ENCODE data around the gene ATXN10. TPM values are rescaled to one million over a fixed set of nuclear protein-coding genes. Genes with fewer than 3 reads are reported as not detected.

Gene ATXN10
- total RNA-seq, 2 experiments from 2014 or later: 43.8 to 48.0 TPM

DNA sequence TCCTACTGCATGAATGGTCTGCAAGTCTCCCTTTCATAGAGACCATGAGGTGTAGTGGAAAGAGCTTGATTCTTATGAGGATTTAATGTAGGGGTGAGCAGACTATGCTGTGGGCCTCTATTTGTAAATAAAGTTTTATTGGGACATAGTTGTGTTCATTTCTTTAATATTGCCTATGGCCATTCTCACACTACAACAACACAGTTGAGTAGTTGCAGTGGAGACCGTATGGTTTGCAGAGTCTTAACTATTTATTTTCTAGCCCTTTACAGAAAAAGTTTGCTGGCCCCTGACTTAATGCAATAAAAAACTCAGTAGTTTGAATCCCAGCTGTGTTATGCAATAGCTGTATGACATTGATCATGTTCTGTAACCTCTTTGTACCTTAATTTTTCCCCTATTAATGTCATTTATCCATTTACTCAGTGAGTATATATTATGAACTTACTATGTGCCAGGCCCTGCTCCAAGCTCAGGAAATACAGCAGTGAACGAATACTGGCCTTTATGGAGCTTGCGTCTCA lies 106.3 kb downstream of the ATXN10 start:
- POLR2A ChIA-PET: no interaction called here
- H3K4me3 Mint-ChIP-seq: no peak overlapping the region
- Histone ChIP-seq H3K36me3 (ENCODE audit: insufficient read depth, low read length) (no peaks in the 10 kb centered on the region), H3K27ac (ENCODE audit: low read depth in 1 of 2, low read length in 2 of 2) (no peak overlapping the region), H3K27me3 (ENCODE audit: control insufficient read depth in 1 of 2, insufficient read depth in 2 of 2, low read length in 2 of 2) (no peaks in the 10 kb centered on the region), H3K4me3 (ENCODE audit: low read length) (no peak overlapping the region), H3K4me1 (ENCODE audit: insufficient read depth, low read length) (no peaks in the 10 kb centered on the region), H3K9me3 (ENCODE audit: control insufficient read depth in 1 of 2, insufficient read depth in 1 of 2, low read length in 2 of 2) (no peaks in the 10 kb centered on the region)
- no peaks in the 10 kb centered on the region for H3K27me3 Mint-ChIP-seq
- TF ChIP-seq, protein P1, sequence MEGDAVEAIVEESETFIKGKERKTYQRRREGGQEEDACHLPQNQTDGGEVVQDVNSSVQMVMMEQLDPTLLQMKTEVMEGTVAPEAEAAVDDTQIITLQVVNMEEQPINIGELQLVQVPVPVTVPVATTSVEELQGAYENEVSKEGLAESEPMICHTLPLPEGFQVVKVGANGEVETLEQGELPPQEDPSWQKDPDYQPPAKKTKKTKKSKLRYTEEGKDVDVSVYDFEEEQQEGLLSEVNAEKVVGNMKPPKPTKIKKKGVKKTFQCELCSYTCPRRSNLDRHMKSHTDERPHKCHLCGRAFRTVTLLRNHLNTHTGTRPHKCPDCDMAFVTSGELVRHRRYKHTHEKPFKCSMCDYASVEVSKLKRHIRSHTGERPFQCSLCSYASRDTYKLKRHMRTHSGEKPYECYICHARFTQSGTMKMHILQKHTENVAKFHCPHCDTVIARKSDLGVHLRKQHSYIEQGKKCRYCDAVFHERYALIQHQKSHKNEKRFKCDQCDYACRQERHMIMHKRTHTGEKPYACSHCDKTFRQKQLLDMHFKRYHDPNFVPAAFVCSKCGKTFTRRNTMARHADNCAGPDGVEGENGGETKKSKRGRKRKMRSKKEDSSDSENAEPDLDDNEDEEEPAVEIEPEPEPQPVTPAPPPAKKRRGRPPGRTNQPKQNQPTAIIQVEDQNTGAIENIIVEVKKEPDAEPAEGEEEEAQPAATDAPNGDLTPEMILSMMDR (IDR thresholded peaks at IDR 0.05): no peak
- no peak overlapping the region for H3K27ac Mint-ChIP-seq
- peaks cover 6% of the 10 kb centered on the region for H3K4me1 Mint-ChIP-seq (ENCODE audit: low read depth)
- CTCF ChIA-PET: no interaction called here
- H3K36me3 Mint-ChIP-seq (ENCODE audit: low read depth): peaks cover 41% of the 10 kb centered on the region
- H3K9me3 Mint-ChIP-seq: no peaks in the 10 kb centered on the region
- intact Hi-C loops (cut with DNase I, micrococcal nuclease): no loop called here
- DNase-seq: no peak
- no peak for ATAC-seq (ENCODE audit: poor library complexity)

DNA sequence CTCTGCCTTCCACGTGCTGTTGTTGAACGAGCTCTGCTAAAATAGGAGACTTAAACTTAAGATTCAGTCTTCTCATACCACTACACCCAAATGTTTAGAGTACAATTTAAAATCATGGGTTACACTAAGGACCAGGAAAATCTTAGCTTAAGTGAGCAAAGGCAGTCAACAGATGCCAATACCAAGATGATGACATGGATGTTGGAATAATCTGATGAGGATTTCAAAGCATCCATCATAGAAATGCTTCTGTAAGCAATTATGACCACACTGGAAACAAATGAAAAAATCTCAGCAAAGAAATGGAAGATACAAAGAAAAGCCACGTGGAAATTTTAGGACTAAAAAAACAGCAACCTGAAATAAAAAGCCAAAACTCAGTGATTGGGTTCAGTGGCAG lies 109.8 kb downstream of the ATXN10 start:
- Histone ChIP-seq H3K27ac (ENCODE audit: low read depth in 1 of 2, low read length in 2 of 2) (no peak overlapping the region), H3K4me3 (ENCODE audit: low read length) (no peak overlapping the region), H3K9me3 (ENCODE audit: control insufficient read depth in 1 of 2, insufficient read depth in 1 of 2, low read length in 2 of 2) (no peaks in the 10 kb centered on the region), H3K36me3 (ENCODE audit: insufficient read depth, low read length) (no peaks in the 10 kb centered on the region), H3K27me3 (ENCODE audit: control insufficient read depth in 1 of 2, insufficient read depth in 2 of 2, low read length in 2 of 2) (no peaks in the 10 kb centered on the region), H3K4me1 (ENCODE audit: insufficient read depth, low read length) (no peaks in the 10 kb centered on the region)
- intact Hi-C loops (cut with DNase I, micrococcal nuclease): no loop called here
- TF ChIP-seq, protein P1 (IDR thresholded peaks at IDR 0.05): no peak
- no peaks in the 10 kb centered on the region for H3K9me3 Mint-ChIP-seq
- no peaks in the 10 kb centered on the region for H3K27me3 Mint-ChIP-seq
- ATAC-seq (ENCODE audit: poor library complexity) (no peak), DNase-seq (no peak)
- peaks cover 45% of the 10 kb centered on the region for H3K36me3 Mint-ChIP-seq (ENCODE audit: low read depth)
- no peak overlapping the region for H3K4me3 Mint-ChIP-seq
- peaks cover 6% of the 10 kb centered on the region for H3K4me1 Mint-ChIP-seq (ENCODE audit: low read depth)
- CTCF ChIA-PET: no interaction called here
- POLR2A ChIA-PET: no interaction called here
- H3K27ac Mint-ChIP-seq: no peak overlapping the region

DNA sequence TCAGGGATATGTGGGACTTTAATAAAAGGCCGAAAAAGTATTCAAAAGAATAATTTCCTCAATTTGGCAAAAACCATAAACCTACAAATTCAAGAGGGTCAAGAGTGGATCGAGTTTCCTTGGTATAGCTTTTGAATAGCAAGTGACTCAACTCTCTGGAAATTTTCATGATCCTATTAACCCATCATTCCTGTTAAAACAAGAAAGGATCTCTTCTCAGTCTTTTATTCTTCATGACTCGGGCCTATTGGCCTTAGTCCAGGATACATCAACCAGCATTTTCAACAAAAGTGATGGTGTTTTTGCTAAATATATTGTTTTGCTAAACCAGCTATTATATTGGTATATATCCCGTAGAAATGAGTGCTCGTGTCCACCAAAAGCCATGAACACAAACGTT lies 110.3 kb downstream of the ATXN10 start:
- TF ChIP-seq, protein P1 (IDR thresholded peaks at IDR 0.05): no peak
- H3K4me1 Mint-ChIP-seq (ENCODE audit: low read depth): peaks cover 6% of the 10 kb centered on the region

More for the DNA sequence above, 110.3 kb downstream of the ATXN10 start:
- H3K27me3 ChIP-seq (ENCODE audit: control insufficient read depth in 1 of 2, insufficient read depth in 2 of 2, low read length in 2 of 2): no peaks in the 10 kb centered on the region
- intact Hi-C loops (cut with DNase I, micrococcal nuclease): no loop called here
- POLR2A ChIA-PET: no interaction called here
- H3K9me3 ChIP-seq (ENCODE audit: control insufficient read depth in 1 of 2, insufficient read depth in 1 of 2, low read length in 2 of 2): no peaks in the 10 kb centered on the region
- Mint-ChIP-seq H3K27me3 (no peaks in the 10 kb centered on the region), H3K27ac (no peak overlapping the region), H3K9me3 (no peaks in the 10 kb centered on the region), H3K4me3 (no peak overlapping the region), H3K36me3 (ENCODE audit: low read depth) (peaks cover 44% of the 10 kb centered on the region)
- ATAC-seq (ENCODE audit: poor library complexity): no peak
- CTCF ChIA-PET: no interaction called here
- H3K4me3 ChIP-seq (ENCODE audit: low read length): no peak overlapping the region
- no peak for DNase-seq
- no peaks in the 10 kb centered on the region for H3K36me3 ChIP-seq (ENCODE audit: insufficient read depth, low read length)
- no peak overlapping the region for H3K27ac ChIP-seq (ENCODE audit: low read depth in 1 of 2, low read length in 2 of 2)
- H3K4me1 ChIP-seq (ENCODE audit: insufficient read depth, low read length): no peaks in the 10 kb centered on the region
